Measurements from ENCODE around the gene ARMC7. TPM values are rescaled to one million over a fixed set of nuclear protein-coding genes. Genes with fewer than 3 reads are reported as not detected.

ARMC7 gene
- total and polyA plus RNA-seq, 2 of the 13 experiments (the other 11 are each of a cell fraction or from before 2014, with no cell fraction given), result 3.9 to 4.2 TPM

DNA sequence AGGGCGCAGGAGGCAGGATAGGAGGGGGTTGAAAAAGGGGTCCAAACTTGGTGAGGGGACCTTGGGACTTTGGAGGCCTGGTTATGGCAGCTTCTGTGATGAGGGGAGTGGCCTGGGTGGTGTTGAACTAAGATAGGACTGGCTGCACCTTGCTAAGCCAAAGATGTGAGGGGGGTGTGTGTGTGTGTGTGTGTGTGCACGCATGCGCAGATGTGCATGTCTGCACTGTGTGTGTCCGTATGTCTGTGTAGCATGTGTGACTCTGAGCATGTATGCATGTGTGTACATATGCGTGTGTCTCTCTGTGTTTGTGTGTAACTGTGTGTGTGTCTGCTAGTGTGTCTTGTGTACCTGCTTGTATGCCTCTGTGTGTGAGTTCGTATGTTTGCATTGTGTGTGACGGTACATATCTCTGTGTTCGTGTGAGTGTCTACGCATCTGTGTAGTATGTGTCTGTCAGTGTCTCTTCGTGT is 17.9 kb upstream of the ARMC7 start:
- H3K9ac ChIP-seq (ENCODE audit: insufficient read depth, low read depth, low read length), result no peak overlapping the region; the same call in 1 of the 2 replicates
- POLR2A ChIA-PET, result interaction anchor here (0.7 to 3.4 kb wide), 17 partner anchors 11 to 107 kb away, joined by 3 to 19 read pairs (median 5); partner anchors contain the start of genes ARMC7, ATP5PD, KCTD2 and MRPL58
- BruUV-seq (replicated peaks), result no TSS peak
- no peaks in the 10 kb centered on the region for H3K36me3 ChIP-seq (replicated peaks in 1 of 2; ENCODE audit: control insufficient read depth in 1 of 2, insufficient read depth in 2 of 2, low read length in 2 of 2)
- no peak overlapping the region for H3K27ac ChIP-seq (ENCODE audit: extremely low read length, insufficient read depth, low read length)
- CTCF ChIA-PET (ENCODE audit: low intra/inter-chr PET ratio, low total read pairs), result interaction anchor here (0.9 kb wide), 1 partner anchor 131 kb away, joined by 4 read pairs; no protein-coding TSS in a partner anchor
- no peaks in the 10 kb centered on the region for H3K9me3 ChIP-seq (ENCODE audit: low read length)
- FAIRE-seq, result peak; percentile 44
- H3K4me1 ChIP-seq (ENCODE audit: insufficient read depth, low read length), result peaks cover 97% of the 10 kb centered on the region
- no peaks in the 10 kb centered on the region; the same call in 1 of the 2 replicates for H4K20me1 ChIP-seq (ENCODE audit: insufficient read depth, low read length)
- no peak; the same call in 2 of the 3 replicates for ATAC-seq
- H3K27me3 ChIP-seq (ENCODE audit: control insufficient read depth in 1 of 2, insufficient read depth in 2 of 2, low read length in 2 of 2), result peaks cover 0 to 29% of the 10 kb centered on the region in 2 experiments; a peak in 2 of 5 replicates
- in situ Hi-C loops (cut with HindIII; ENCODE audit: extremely low pct_ligation_motif_present, low pct_unique_long_range_greater_than_20kb), result no loop called here
- H2AFZ ChIP-seq (ENCODE audit: low read length), result no peak overlapping the region
- no peaks in the 10 kb centered on the region for H3K79me2 ChIP-seq (ENCODE audit: insufficient read depth, low read length)
- no peak for DNase-seq (ENCODE audit: low spot score)
- peak overlapping the region; percentile 2 to 62 (median 28); a peak in 4 of 6 replicates for H3K4me3 ChIP-seq (replicated peaks in 1 of 3; ENCODE audit: insufficient read depth in 1 of 3, low read depth in 2 of 3, low read length in 3 of 3)
- peak overlapping the region; percentile 83 for H3K4me2 ChIP-seq (ENCODE audit: low read depth, low read length)
- intact Hi-C loops (cut with micrococcal nuclease; ENCODE audit: unreplicated experiment), result no loop called here
- 29% methylated on average over 10 of the region's 10 CpGs for WGBS (ENCODE audit: low lambda C conversion rate)
- no peak for TF ChIP-seq MED1 (CRISPR knock-in tag; IDR thresholded peaks at IDR 0.05)
- TF ChIP-seq PAWR (CRISPR knock-in tag; IDR thresholded peaks at IDR 0.05; ENCODE audit: borderline replicate concordance), result 0 out of 2 replicates have a peak, but pooled peaks have one; percentile 23
- 0 out of 2 replicates have a peak, but pooled peaks have one; percentile 19 for TF ChIP-seq HOXA3 (CRISPR knock-in tag; IDR thresholded peaks at IDR 0.05)
- no peak for TF ChIP-seq GPN1 (CRISPR knock-in tag; IDR thresholded peaks at IDR 0.05; ENCODE audit: borderline replicate concordance)
- no peak for TF ChIP-seq REXO4 (CRISPR knock-in tag; IDR thresholded peaks at IDR 0.05; ENCODE audit: borderline replicate concordance)
- no peak for TF ChIP-seq ARNT (IDR thresholded peaks at IDR 0.05)
- TF ChIP-seq, protein P1, sequence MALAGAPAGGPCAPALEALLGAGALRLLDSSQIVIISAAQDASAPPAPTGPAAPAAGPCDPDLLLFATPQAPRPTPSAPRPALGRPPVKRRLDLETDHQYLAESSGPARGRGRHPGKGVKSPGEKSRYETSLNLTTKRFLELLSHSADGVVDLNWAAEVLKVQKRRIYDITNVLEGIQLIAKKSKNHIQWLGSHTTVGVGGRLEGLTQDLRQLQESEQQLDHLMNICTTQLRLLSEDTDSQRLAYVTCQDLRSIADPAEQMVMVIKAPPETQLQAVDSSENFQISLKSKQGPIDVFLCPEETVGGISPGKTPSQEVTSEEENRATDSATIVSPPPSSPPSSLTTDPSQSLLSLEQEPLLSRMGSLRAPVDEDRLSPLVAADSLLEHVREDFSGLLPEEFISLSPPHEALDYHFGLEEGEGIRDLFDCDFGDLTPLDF (CRISPR knock-in tag; IDR thresholded peaks at IDR 0.05), result no peak
- TF ChIP-seq HNRNPH1 (optimal IDR thresholded peaks at IDR 0.05; ENCODE audit: low read depth, low read length), result no peak
- no peak for TF ChIP-seq SIX1 (CRISPR knock-in tag; IDR thresholded peaks at IDR 0.05; ENCODE audit: borderline replicate concordance)
- TF ChIP-seq MXI1 (IDR thresholded peaks at IDR 0.05; ENCODE audit: borderline replicate concordance, low read depth, low read length), result no peak
- no peak for TF ChIP-seq RFXAP (CRISPR knock-in tag; IDR thresholded peaks at IDR 0.05; ENCODE audit: borderline replicate concordance)
- no peak for TF ChIP-seq ZNF891 (CRISPR knock-in tag; IDR thresholded peaks at IDR 0.05)
- no peak for TF ChIP-seq ADNP (CRISPR knock-in tag; IDR thresholded peaks at IDR 0.05)
- TF ChIP-seq SMAD1 (CRISPR knock-in tag; IDR thresholded peaks at IDR 0.05; ENCODE audit: borderline replicate concordance, low read depth), result no peak
- TF ChIP-seq JDP2 (CRISPR knock-in tag; IDR thresholded peaks at IDR 0.05; ENCODE audit: borderline replicate concordance), result no peak
- no peak for TF ChIP-seq CBFB (CRISPR knock-in tag; IDR thresholded peaks at IDR 0.05)
- TF ChIP-seq, protein P2, sequence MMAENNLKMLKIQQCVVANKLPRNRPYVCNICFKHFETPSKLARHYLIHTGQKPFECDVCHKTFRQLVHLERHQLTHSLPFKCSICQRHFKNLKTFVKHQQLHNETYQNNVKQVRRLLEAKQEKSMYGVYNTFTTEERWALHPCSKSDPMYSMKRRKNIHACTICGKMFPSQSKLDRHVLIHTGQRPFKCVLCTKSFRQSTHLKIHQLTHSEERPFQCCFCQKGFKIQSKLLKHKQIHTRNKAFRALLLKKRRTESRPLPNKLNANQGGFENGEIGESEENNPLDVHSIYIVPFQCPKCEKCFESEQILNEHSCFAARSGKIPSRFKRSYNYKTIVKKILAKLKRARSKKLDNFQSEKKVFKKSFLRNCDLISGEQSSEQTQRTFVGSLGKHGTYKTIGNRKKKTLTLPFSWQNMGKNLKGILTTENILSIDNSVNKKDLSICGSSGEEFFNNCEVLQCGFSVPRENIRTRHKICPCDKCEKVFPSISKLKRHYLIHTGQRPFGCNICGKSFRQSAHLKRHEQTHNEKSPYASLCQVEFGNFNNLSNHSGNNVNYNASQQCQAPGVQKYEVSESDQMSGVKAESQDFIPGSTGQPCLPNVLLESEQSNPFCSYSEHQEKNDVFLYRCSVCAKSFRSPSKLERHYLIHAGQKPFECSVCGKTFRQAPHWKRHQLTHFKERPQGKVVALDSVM (CRISPR knock-in tag; IDR thresholded peaks at IDR 0.05), result no peak
- TF ChIP-seq ZNF24 (IDR thresholded peaks at IDR 0.05), result no peak
- TF ChIP-seq IKZF1 (IDR thresholded peaks at IDR 0.05), result 0 out of 2 replicates have a peak, but pooled peaks have one; percentile 57
- TF ChIP-seq, protein P3, sequence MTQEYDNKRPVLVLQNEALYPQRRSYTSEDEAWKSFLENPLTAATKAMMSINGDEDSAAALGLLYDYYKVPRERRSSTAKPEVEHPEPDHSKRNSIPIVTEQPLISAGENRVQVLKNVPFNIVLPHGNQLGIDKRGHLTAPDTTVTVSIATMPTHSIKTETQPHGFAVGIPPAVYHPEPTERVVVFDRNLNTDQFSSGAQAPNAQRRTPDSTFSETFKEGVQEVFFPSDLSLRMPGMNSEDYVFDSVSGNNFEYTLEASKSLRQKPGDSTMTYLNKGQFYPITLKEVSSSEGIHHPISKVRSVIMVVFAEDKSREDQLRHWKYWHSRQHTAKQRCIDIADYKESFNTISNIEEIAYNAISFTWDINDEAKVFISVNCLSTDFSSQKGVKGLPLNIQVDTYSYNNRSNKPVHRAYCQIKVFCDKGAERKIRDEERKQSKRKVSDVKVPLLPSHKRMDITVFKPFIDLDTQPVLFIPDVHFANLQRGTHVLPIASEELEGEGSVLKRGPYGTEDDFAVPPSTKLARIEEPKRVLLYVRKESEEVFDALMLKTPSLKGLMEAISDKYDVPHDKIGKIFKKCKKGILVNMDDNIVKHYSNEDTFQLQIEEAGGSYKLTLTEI (CRISPR knock-in tag; conservative IDR thresholded peaks at IDR 0.05), result no peak
- TF ChIP-seq SALL1 (CRISPR knock-in tag; IDR thresholded peaks at IDR 0.05), result no peak
- no peak for TF ChIP-seq SRF (IDR thresholded peaks at IDR 0.05; ENCODE audit: low read depth, low read length)
